ENCODE results near the gene POLR3H.

DNA sequence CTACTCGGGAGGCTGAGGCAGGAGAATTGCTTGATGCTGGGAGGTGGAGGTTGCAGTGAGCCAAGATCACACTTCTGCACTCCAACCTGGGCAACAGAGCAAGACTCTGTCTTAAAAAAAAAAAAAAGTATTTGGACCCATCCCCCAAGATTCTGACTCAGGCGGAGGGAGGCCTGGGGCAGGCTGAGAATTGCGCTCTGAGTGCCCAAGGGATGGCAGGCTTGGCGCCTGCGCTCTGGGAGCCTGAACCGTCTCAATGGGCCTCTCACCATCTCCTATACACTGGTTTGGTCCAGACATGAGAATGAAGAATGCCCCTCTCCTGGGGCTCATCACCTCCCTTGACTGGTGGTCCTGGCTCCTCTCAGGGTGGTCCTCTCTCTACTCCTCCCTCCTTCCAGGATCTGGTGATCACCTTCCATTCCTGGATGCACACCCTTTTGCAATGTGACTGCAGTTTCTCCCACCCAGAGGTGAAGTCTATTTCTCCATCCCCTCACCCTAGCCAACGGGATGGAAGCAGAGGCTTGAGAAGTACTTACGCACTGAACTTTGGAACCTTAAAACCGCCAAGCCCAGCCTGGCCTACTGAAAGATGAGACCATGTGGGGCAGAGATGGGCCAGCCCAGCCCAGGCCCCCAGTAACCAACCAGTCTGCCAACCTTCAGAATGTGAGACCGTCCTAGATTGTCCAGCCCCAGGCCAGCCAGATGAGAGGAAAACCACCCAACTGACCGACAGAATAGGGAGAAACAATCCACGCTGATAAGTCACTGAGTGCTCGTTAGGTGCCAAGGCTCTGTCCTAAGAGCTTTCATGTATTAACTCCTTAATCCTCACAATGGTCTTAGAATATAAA lies 4.9 kb downstream of the POLR3H start:
- no peak for TF ChIP-seq POLR2A (IDR thresholded peaks at IDR 0.05)
- TF ChIP-seq, protein P1, sequence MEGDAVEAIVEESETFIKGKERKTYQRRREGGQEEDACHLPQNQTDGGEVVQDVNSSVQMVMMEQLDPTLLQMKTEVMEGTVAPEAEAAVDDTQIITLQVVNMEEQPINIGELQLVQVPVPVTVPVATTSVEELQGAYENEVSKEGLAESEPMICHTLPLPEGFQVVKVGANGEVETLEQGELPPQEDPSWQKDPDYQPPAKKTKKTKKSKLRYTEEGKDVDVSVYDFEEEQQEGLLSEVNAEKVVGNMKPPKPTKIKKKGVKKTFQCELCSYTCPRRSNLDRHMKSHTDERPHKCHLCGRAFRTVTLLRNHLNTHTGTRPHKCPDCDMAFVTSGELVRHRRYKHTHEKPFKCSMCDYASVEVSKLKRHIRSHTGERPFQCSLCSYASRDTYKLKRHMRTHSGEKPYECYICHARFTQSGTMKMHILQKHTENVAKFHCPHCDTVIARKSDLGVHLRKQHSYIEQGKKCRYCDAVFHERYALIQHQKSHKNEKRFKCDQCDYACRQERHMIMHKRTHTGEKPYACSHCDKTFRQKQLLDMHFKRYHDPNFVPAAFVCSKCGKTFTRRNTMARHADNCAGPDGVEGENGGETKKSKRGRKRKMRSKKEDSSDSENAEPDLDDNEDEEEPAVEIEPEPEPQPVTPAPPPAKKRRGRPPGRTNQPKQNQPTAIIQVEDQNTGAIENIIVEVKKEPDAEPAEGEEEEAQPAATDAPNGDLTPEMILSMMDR (IDR thresholded peaks at IDR 0.05), result no peak
- TF ChIP-seq EP300 (IDR thresholded peaks at IDR 0.05), result no peak
- TF ChIP-seq POLR2AphosphoS5 (IDR thresholded peaks at IDR 0.05), result no peak
